Skeletal muscle tissue (tissue), 4 donors: Measurements from ENCODE around the gene NUTM2G. TPM values are rescaled to one million over a fixed set of nuclear protein-coding genes. Genes with fewer than 3 reads are reported as not detected.
"Not testable (repeated sequence)": the region's sequence is repeated elsewhere in the genome, so short reads cannot be mapped to it uniquely, and the experiment has no call there.

Source experiments
- H3K27ac ChIP-seq: one replicate; pipeline ENCODE4 v1.7.0; 2013; ENCODE audit warnings: mild to moderate bottlenecking, low read depth, low read length, inconsistent platforms
- H3K27me3 ChIP-seq, 3 donors: one replicate each; pipeline ENCODE4 v1.7.0; 2013; ENCODE audit warnings: low read length in 3 of 3; ENCODE audit not compliant: control insufficient read depth in 3 of 3, insufficient read depth in 3 of 3
- H3K36me3 ChIP-seq, 3 donors: one replicate each; pipeline ENCODE4 v1.7.0; 2013; ENCODE audit warnings: low read length in 3 of 3; ENCODE audit not compliant: control insufficient read depth in 3 of 3, insufficient read depth in 3 of 3
- H3K4me1 ChIP-seq, 3 donors: one replicate each; pipeline ENCODE4 v1.7.0; 2013; ENCODE audit warnings: low read length in 3 of 3, mild to moderate bottlenecking in 3 of 3; ENCODE audit not compliant: control insufficient read depth in 3 of 3, insufficient read depth in 3 of 3
- H3K4me3 ChIP-seq, 3 donors: one replicate each; pipeline ENCODE4 v1.7.0; 2013; ENCODE audit warnings: low read length in 3 of 3
- H3K9ac ChIP-seq, 3 donors: one replicate each; pipeline ENCODE4 v1.7.0; 2013; ENCODE audit warnings: low read length in 3 of 3, mild to moderate bottlenecking in 3 of 3, moderate library complexity in 2 of 3, low read depth in 1 of 3
- H3K9me3 ChIP-seq, 3 donors: one replicate each; pipeline ENCODE4 v1.7.0; 2013; ENCODE audit warnings: low read length in 3 of 3; ENCODE audit not compliant: control insufficient read depth in 3 of 3
- total RNA-seq: library from RNA; depleted of rRNA; stranded (reverse); fragments of >200 nt; gene quantifications from one replicate; pipeline ENCODE4 v1.2.3, GENCODE V29; 2014
- donor health status: Osteomylitis.

NUTM2G gene
- total RNA-seq, 1 donor from 2014 or later: not detected

- H3K9me3 ChIP-seq, H3K27me3 ChIP-seq, H3K4me3 ChIP-seq, H3K9ac ChIP-seq, H3K36me3 ChIP-seq, H3K27ac ChIP-seq, H3K4me1 ChIP-seq: not testable (repeated sequence)
Measured at GRCh38 chr9:96915539-96915938, 13.1 kb upstream of the NUTM2G start.

DNA sequence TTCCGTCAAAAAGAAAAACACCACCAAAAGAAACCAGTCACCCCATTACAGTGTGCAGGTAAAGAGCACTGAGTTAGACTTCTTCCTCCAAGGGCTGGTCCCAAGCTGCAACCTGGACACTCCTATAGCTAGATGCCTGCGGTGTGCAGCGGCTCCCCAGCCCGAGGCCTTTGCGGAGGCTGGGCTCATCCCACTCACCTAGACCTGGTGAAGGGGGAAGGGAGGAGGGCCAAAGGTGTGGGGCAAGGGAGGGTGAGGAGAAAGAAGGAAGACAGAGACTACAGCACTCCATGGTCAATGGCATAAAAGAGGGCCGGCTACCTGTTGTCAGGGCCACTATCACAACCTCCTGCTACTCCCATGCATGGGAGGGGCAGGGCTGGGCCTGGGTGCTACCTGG lies 12.1 kb upstream of the NUTM2G start:
- H3K27me3 ChIP-seq, H3K4me1 ChIP-seq, H3K4me3 ChIP-seq, H3K36me3 ChIP-seq, H3K9me3 ChIP-seq, H3K27ac ChIP-seq, H3K9ac ChIP-seq: not testable (repeated sequence)

GRCh38 chr9:96918550-96918949 lies 10.1 kb upstream of the NUTM2G start:
- H3K4me1 ChIP-seq, H3K9me3 ChIP-seq, H3K27ac ChIP-seq, H3K36me3 ChIP-seq, H3K9ac ChIP-seq, H3K27me3 ChIP-seq, H3K4me3 ChIP-seq: not testable (repeated sequence)

- not testable (repeated sequence) for H3K27ac ChIP-seq, H3K9ac ChIP-seq, H3K4me1 ChIP-seq, H3K27me3 ChIP-seq, H3K9me3 ChIP-seq, H3K36me3 ChIP-seq, H3K4me3 ChIP-seq
Measured at GRCh38 chr9:96920803-96921202, 7.8 kb upstream of the NUTM2G start.

GRCh38 chr9:96925587-96925986 lies 3.1 kb upstream of the NUTM2G start:
- not testable (repeated sequence) for H3K9me3 ChIP-seq, H3K4me3 ChIP-seq, H3K9ac ChIP-seq, H3K36me3 ChIP-seq, H3K4me1 ChIP-seq, H3K27ac ChIP-seq, H3K27me3 ChIP-seq

DNA sequence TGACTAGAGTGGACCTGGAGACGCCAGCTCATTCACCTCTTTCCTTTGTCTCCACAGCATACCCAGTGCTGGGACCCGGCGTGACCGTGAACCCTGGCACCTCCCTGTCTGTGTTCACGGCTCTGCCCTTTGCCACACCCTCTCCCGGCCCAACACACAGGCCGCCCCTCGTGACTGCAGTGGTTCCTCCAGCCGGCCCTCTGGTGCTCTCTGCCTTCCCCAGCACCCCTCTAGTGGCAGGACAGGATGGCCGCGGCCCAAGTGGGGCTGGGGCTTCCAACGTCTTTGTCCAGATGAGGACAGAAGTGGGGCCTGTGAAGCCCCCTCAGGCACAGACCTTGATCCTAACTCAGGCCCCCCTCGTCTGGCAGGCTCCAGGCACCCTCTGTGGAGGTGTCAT lies 3.0 kb downstream of the NUTM2G start:
- H3K9me3 ChIP-seq, H3K36me3 ChIP-seq, H3K27me3 ChIP-seq, H3K9ac ChIP-seq, H3K4me1 ChIP-seq, H3K4me3 ChIP-seq, H3K27ac ChIP-seq: not testable (repeated sequence)

GRCh38 chr9:96934097-96934496 lies 5.5 kb downstream of the NUTM2G start:
- not testable (repeated sequence) for H3K9ac ChIP-seq, H3K9me3 ChIP-seq, H3K4me1 ChIP-seq, H3K4me3 ChIP-seq, H3K27me3 ChIP-seq, H3K27ac ChIP-seq, H3K36me3 ChIP-seq

DNA sequence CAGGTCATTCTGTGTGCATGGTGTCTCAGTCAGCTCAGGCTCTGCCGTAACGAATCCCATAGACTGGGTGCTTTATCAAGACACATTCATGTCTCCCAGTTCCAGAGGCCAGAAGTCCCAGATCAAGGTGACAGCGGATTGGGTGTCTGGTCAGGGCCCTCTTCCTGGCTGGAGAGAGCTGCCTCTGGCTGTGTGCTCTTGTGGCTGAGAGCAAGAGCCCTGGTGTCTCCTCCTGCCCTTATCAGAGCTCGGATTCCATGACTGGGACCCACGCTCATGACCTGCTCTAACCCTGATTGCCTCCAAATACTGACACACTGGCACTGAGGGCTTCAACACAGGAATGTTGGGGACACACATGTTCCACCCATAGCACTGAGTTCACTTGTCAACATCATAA lies 6.1 kb downstream of the NUTM2G start:
- H3K9ac ChIP-seq, H3K4me3 ChIP-seq, H3K27ac ChIP-seq, H3K4me1 ChIP-seq, H3K27me3 ChIP-seq, H3K9me3 ChIP-seq, H3K36me3 ChIP-seq: not testable (repeated sequence)

- not testable (repeated sequence) for H3K4me3 ChIP-seq, H3K9me3 ChIP-seq, H3K4me1 ChIP-seq, H3K36me3 ChIP-seq, H3K27ac ChIP-seq, H3K27me3 ChIP-seq, H3K9ac ChIP-seq
Measured at GRCh38 chr9:96935401-96935800, 6.8 kb downstream of the NUTM2G start.

- H3K27me3 ChIP-seq, H3K27ac ChIP-seq, H3K4me3 ChIP-seq, H3K9ac ChIP-seq, H3K4me1 ChIP-seq, H3K9me3 ChIP-seq, H3K36me3 ChIP-seq: not testable (repeated sequence)
Measured at GRCh38 chr9:96937442-96937841, 8.8 kb downstream of the NUTM2G start.

GRCh38 chr9:96938957-96939665 lies 10.5 kb downstream of the NUTM2G start:
- H3K9me3 ChIP-seq, H3K27me3 ChIP-seq, H3K4me3 ChIP-seq, H3K36me3 ChIP-seq, H3K27ac ChIP-seq, H3K9ac ChIP-seq, H3K4me1 ChIP-seq: not testable (repeated sequence)
